ENCODE data around the gene LAMC2. TPM values are rescaled to one million over a fixed set of nuclear protein-coding genes. Genes with fewer than 3 reads are reported as not detected.

Gene LAMC2
- total and polyA plus RNA-seq, 9 of the 15 experiments (the other 6 are each of a cell fraction or from before 2014, with no cell fraction given) = 0.02 to 0.03 TPM; not detected in 7

DNA sequence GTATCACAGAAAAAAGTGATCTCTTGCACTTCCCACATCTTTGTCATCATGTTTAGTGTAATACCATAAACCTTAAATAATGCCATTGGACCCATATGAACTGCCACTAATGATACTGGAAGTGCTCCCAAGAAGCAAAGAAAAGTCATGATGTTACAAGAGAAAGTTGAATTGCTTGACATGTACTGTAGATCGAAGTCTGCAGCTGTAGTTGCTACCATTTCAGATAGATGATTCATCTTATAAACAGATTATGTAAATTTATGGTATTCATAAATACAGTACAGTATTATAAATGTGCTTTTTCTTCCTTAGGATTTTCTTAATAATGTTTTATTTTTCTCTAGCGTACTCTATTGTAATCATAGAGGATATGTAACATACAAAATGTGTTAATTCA, 30.1 kb upstream of the LAMC2 start:
- Histone ChIP-seq H3K9me1 (ENCODE audit: control insufficient read depth, insufficient read depth, low read length) (no peaks in the 10 kb centered on the region), H3K27me3 (ENCODE audit: control insufficient read depth in 2 of 2, insufficient read depth in 2 of 2, low read length in 2 of 2) (peaks cover 4 to 5% of the 10 kb centered on the region in 2 experiments; a peak in 3 of 5 replicates), H3K36me3 (ENCODE audit: control insufficient read depth, insufficient read depth, low read length) (no peaks in the 10 kb centered on the region), H4K20me1 (replicated peaks; ENCODE audit: control insufficient read depth, insufficient read depth, low read length) (no peaks in the 10 kb centered on the region), H2AFZ (ENCODE audit: low read depth, low read length) (no peak overlapping the region), H3K9ac (ENCODE audit: insufficient read depth in 1 of 2, low read depth in 2 of 2, low read length in 2 of 2) (no peak overlapping the region), H3K4me1 (replicated peaks in 1 of 2; ENCODE audit: control insufficient read depth in 2 of 2, insufficient read depth in 2 of 2, low read length in 2 of 2) (peaks cover 0 to 7% of the 10 kb centered on the region in 2 experiments; a peak in 2 of 5 replicates), H3K27ac (ENCODE audit: extremely low read depth, low read depth, low read length) (no peak overlapping the region), H3K79me2 (ENCODE audit: control insufficient read depth, insufficient read depth, low read length) (no peaks in the 10 kb centered on the region), H3K4me3 (no peak overlapping the region), H3K4me2 (ENCODE audit: insufficient read depth, low read length) (no peak overlapping the region), H3K9me3 (replicated peaks; ENCODE audit: control insufficient read depth, insufficient read depth, low read depth, low read length) (no peaks in the 10 kb centered on the region)
- TF ChIP-seq HDAC3 (IDR thresholded peaks at IDR 0.05; ENCODE audit: borderline replicate concordance, partially characterized antibody) (no peak), ZNF436 (CRISPR knock-in tag; IDR thresholded peaks at IDR 0.05) (no peak), CEBPG (CRISPR knock-in tag; IDR thresholded peaks at IDR 0.05) (no peak), CEBPG (tag; conservative IDR thresholded peaks at IDR 0.05 in 1 of 2, IDR thresholded peaks at IDR 0.05 in 1 of 2) (no peak), RFX7 (CRISPR knock-in tag; IDR thresholded peaks at IDR 0.05) (no peak)
- FAIRE-seq = no peak
- 0% methylated on average over 2 of the region's 2 CpGs for WGBS (ENCODE audit: insufficient coverage, low coverage, missing lambda C conversion rate)
- CTCF ChIA-PET (ENCODE audit: low intra/inter-chr PET ratio) = no interaction called here
- BruUV-seq (replicated peaks) = no TSS peak
- ATAC-seq = no peak
- in situ Hi-C loops (cut with MboI) (no loop called here), intact Hi-C loops (cut with micrococcal nuclease) (no loop called here)
- POLR2A ChIA-PET = no interaction called here
- no peak for DNase-seq (ENCODE audit: extremely low read depth in 1 of 4, low spot score in 3 of 4)

DNA sequence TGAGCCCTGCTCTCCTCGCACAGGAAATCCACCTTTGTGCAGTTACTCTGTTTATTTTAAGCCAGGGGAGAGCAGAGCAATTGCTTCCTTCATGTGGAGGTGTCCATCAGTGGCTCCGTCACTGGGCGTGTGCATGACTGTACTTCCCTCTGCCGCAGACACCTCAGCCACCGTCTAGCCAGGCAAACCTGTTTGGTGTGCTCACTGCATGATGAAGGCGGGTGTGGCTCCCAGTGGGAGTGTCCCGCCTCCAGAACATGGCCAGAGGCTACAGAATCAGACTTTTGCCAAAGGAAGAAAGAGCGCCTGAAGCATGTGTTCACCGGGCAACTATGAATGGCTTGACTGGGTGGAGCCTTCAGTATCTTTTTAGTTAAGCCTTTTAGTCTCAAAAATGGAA, 26.1 kb upstream of the LAMC2 start:
- peaks cover 0 to 7% of the 10 kb centered on the region in 2 experiments; a peak in 2 of 5 replicates for H3K4me1 ChIP-seq (replicated peaks in 1 of 2; ENCODE audit: control insufficient read depth in 2 of 2, insufficient read depth in 2 of 2, low read length in 2 of 2)
- CTCF ChIA-PET (ENCODE audit: low intra/inter-chr PET ratio) = no interaction called here
- TF ChIP-seq CEBPB (tag; IDR thresholded peaks at IDR 0.05) (no peak), ZKSCAN1 (IDR thresholded peaks at IDR 0.05; ENCODE audit: low read depth, low read length) (no peak), NRF1 (conservative IDR thresholded peaks at IDR 0.05 in 1 of 2, IDR thresholded peaks at IDR 0.05 in 1 of 2) (no peak), MAFK (IDR thresholded peaks at IDR 0.05; ENCODE audit: low read length) (no peak), ZNF184 (CRISPR knock-in tag; IDR thresholded peaks at IDR 0.05) (no peak), KLF16 (IDR thresholded peaks at IDR 0.05) (no peak), PHF20 (IDR thresholded peaks at IDR 0.05; ENCODE audit: partially characterized antibody) (no peak), STAG1 (CRISPR knock-in tag; IDR thresholded peaks at IDR 0.05; ENCODE audit: borderline replicate concordance) (no peak), EHMT2 (IDR thresholded peaks at IDR 0.05) (no peak)
- TF ChIP-seq, protein P1, sequence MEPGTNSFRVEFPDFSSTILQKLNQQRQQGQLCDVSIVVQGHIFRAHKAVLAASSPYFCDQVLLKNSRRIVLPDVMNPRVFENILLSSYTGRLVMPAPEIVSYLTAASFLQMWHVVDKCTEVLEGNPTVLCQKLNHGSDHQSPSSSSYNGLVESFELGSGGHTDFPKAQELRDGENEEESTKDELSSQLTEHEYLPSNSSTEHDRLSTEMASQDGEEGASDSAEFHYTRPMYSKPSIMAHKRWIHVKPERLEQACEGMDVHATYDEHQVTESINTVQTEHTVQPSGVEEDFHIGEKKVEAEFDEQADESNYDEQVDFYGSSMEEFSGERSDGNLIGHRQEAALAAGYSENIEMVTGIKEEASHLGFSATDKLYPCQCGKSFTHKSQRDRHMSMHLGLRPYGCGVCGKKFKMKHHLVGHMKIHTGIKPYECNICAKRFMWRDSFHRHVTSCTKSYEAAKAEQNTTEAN (CRISPR knock-in tag; IDR thresholded peaks at IDR 0.05) = no peak
- TF ChIP-seq, protein P2, sequence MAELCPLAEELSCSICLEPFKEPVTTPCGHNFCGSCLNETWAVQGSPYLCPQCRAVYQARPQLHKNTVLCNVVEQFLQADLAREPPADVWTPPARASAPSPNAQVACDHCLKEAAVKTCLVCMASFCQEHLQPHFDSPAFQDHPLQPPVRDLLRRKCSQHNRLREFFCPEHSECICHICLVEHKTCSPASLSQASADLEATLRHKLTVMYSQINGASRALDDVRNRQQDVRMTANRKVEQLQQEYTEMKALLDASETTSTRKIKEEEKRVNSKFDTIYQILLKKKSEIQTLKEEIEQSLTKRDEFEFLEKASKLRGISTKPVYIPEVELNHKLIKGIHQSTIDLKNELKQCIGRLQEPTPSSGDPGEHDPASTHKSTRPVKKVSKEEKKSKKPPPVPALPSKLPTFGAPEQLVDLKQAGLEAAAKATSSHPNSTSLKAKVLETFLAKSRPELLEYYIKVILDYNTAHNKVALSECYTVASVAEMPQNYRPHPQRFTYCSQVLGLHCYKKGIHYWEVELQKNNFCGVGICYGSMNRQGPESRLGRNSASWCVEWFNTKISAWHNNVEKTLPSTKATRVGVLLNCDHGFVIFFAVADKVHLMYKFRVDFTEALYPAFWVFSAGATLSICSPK (IDR thresholded peaks at IDR 0.05; ENCODE audit: borderline replicate concordance) = no peak

More for the DNA sequence above, 26.1 kb upstream of the LAMC2 start:
- Histone ChIP-seq H3K9me1 (ENCODE audit: control insufficient read depth, insufficient read depth, low read length) (no peaks in the 10 kb centered on the region), H2AFZ (ENCODE audit: low read depth, low read length) (0 out of 2 replicates have a peak overlapping the region, but pooled peaks have one; percentile 14), H3K27me3 (ENCODE audit: control insufficient read depth in 2 of 2, insufficient read depth in 2 of 2, low read length in 2 of 2) (peaks cover 3 to 11% of the 10 kb centered on the region in 2 experiments; a peak in 4 of 5 replicates), H3K9me3 (replicated peaks; ENCODE audit: control insufficient read depth, insufficient read depth, low read depth, low read length) (no peaks in the 10 kb centered on the region), H3K4me2 (ENCODE audit: insufficient read depth, low read length) (no peak overlapping the region), H3K4me3 (no peak overlapping the region), H3K9ac (ENCODE audit: insufficient read depth in 1 of 2, low read depth in 2 of 2, low read length in 2 of 2) (no peak overlapping the region), H3K36me3 (ENCODE audit: control insufficient read depth, insufficient read depth, low read length) (no peaks in the 10 kb centered on the region), H3K27ac (ENCODE audit: extremely low read depth, low read depth, low read length) (no peak overlapping the region), H4K20me1 (replicated peaks; ENCODE audit: control insufficient read depth, insufficient read depth, low read length) (no peaks in the 10 kb centered on the region), H3K79me2 (ENCODE audit: control insufficient read depth, insufficient read depth, low read length) (no peaks in the 10 kb centered on the region)
- in situ Hi-C loops (cut with MboI) (no loop called here), intact Hi-C loops (cut with micrococcal nuclease) (no loop called here)
- BruUV-seq (replicated peaks) = no TSS peak
- FAIRE-seq (no peak), ATAC-seq (peak; percentile 82), DNase-seq (ENCODE audit: extremely low read depth in 1 of 4, low spot score in 3 of 4) (peak in 2 of 4 experiments; percentile 15 to 19)
- POLR2A ChIA-PET = no interaction called here
- WGBS (ENCODE audit: insufficient coverage, low coverage, missing lambda C conversion rate) = 4% methylated on average over 9 of the region's 9 CpGs
